Upper lobe of left lung (tissue), 4 donors: ENCODE data around the gene WNT16.

ENCODE experiments used
- CTCF ChIP-seq, 6 experiments: fragments of 450-650 bp in 4 of 6; fragments of 200-600 bp in 2 of 6; sonication (generic) in 2 of 6; IDR thresholded peaks; one replicate each; pipeline ENCODE4 v1.5.1; 2016 to 2019; ENCODE audit warnings: antibody characterized with exemption in 6 of 6
- EP300 ChIP-seq, 4 donors: sonication (generic); formaldehyde crosslinking; IDR thresholded peaks; one replicate each; pipeline ENCODE4 v1.5.1; 2017; ENCODE audit warnings: antibody characterized with exemption in 4 of 4, control low read depth in 2 of 4
- POLR2A ChIP-seq, 4 donors: fragments of 450-650 bp; IDR thresholded peaks; one replicate each; pipeline ENCODE4 v1.5.1; 2016 to 2017; ENCODE audit warnings: antibody characterized with exemption in 4 of 4, mild to moderate bottlenecking in 2 of 4
- POLR2AphosphoS5 ChIP-seq, 2 donors: sonication (generic); formaldehyde crosslinking; IDR thresholded peaks; one replicate each; pipeline ENCODE4 v1.5.1; 2017; ENCODE audit warnings: antibody characterized with exemption in 2 of 2

GRCh38 chr7:121376979-121377378, 48.2 kb downstream of the WNT16 start:
- no peak for TF ChIP-seq POLR2A (IDR thresholded peaks at IDR 0.05)
- no peak for TF ChIP-seq CTCF (IDR thresholded peaks at IDR 0.05)
- no peak for TF ChIP-seq POLR2AphosphoS5 (IDR thresholded peaks at IDR 0.05)
- no peak for TF ChIP-seq EP300 (IDR thresholded peaks at IDR 0.05)
